Measurements from ENCODE around the gene ABI3BP.

The ABI3BP gene

DNA sequence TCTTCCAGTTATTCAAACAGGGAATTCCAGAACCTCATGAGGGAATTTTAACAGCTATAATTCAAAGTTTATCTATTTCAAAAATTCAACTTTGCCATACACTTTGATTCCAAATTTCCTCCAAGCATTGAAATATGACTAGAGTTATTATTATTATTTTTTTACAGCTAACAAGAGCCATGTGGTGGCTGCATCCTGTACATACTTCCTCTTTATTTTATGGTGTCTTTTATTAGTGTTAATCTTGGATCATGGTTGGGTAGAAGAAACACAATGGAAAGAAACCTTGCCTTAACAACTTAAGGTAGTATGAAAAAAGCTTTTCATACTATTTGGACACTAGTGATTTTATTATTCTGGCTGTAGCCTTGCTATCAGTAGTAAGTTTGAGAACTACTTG lies 231.3 kb downstream of the ABI3BP start:
- H3K9ac ChIP-seq (ENCODE audit: low read depth, low read length): no peak overlapping the region
- H3K9me3 ChIP-seq (ENCODE audit: control insufficient read depth, insufficient read depth, low read length): no peaks in the 10 kb centered on the region
- no peaks in the 10 kb centered on the region; the same call in 1 of the 2 replicates for H3K36me3 ChIP-seq (ENCODE audit: insufficient read depth, low read length)
- H3K4me1 ChIP-seq (ENCODE audit: insufficient read depth, low read length): no peaks in the 10 kb centered on the region

DNA sequence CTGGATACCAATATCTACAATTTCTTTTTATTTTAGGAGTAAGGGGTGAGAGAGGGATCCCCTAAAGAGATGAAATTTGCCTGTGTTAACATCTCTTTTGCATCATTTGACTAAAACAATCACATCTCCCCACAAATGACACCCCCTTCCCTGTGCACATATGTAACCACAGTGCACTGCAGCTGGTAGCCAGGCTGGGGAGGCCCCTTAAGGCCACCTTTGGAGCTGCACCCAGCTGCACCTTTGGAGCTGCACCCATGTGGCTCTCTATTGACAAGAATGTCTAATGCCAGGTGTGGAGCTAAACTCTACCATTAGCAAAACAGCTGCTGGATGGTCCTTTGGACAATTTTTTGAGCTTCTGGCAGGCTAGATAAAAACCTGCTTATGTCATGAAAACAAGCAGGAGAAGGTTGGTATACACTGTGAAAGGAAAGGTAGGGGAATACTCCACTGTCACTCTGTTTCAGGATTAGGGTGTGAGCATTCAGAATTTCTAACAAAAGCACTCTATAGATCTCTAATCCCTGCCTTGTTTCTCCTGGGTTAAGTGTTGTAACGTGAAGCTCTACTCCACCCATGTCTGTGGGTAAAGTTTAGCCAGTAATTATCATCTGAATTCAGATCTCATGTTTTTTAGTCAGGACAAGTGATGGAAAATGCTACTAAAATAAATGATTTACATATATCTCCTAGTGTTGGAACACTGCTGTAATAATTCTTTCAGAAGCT lies 231.8 kb downstream of the ABI3BP start:
- no peaks in the 10 kb centered on the region for H3K9me3 ChIP-seq (ENCODE audit: control insufficient read depth, insufficient read depth, low read length)
- H3K36me3 ChIP-seq (ENCODE audit: insufficient read depth, low read length): no peaks in the 10 kb centered on the region; the same call in 1 of the 2 replicates
- no peaks in the 10 kb centered on the region for H3K4me1 ChIP-seq (ENCODE audit: insufficient read depth, low read length)
- no peak overlapping the region for H3K9ac ChIP-seq (ENCODE audit: low read depth, low read length)

DNA sequence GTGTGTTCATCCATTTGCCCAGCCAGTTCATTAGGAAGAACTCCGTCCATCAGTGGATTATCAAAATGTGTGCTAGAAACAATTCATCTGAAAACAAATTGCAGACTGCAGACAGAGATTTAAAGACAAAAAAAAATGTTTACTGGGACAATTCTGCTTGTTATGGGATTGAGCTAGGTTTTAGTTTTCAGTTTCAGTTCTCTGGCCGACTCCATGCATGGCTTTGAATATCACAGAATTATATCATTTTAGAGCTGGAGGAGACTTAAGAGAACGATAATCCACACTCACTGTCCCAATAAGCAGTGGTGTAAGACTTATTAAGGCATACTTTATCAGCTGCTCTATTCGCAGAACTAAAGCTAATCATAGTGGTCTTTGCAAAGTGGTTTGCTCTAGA lies 232.8 kb downstream of the ABI3BP start:
- no peak overlapping the region for H3K9ac ChIP-seq (ENCODE audit: low read depth, low read length)
- no peaks in the 10 kb centered on the region for H3K4me1 ChIP-seq (ENCODE audit: insufficient read depth, low read length)
- H3K36me3 ChIP-seq (ENCODE audit: insufficient read depth, low read length): no peaks in the 10 kb centered on the region; the same call in 1 of the 2 replicates
- no peaks in the 10 kb centered on the region for H3K9me3 ChIP-seq (ENCODE audit: control insufficient read depth, insufficient read depth, low read length)

DNA sequence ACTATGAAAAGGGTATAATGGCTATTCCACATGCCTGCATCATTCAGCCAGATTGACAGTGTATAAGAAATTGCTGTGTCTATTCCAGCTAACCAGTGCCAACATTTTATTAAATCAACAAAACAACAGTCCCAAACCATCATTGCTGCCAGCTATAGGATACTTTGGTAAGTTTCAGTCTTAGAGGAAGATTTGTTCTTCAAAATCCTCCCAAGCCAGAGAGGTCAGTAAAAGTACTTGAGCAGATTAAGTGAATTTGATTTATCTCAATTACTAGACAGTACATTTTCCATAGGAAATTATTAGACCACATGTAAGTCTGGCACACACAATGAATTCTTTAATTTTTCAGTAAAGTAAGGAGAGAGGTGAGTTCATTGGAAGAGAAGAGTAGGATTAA lies 233.3 kb downstream of the ABI3BP start:
- H3K36me3 ChIP-seq (ENCODE audit: insufficient read depth, low read length): no peaks in the 10 kb centered on the region; the same call in 1 of the 2 replicates
- no peaks in the 10 kb centered on the region for H3K4me1 ChIP-seq (ENCODE audit: insufficient read depth, low read length)
- H3K9me3 ChIP-seq (ENCODE audit: control insufficient read depth, insufficient read depth, low read length): no peaks in the 10 kb centered on the region
- H3K9ac ChIP-seq (ENCODE audit: low read depth, low read length): no peak overlapping the region

DNA sequence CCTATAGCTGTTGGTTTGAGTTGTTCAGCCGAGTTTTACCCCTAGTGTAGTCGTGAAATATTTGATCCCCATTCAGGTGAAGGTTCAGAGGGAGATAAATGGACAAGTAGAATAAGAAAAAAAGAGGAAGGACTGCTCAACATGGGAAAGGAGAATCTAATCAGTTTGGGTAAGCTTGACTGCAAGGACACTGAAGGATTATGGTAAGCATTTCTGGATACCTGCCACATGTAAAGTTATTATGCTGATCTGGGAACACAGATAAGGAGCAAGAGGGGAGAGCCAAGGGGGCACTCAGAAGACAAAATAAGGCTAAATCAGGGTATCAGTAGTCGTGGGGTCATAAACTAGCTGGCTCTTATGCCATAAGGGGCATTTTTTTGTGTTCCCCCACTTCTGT lies 234.1 kb downstream of the ABI3BP start:
- Histone ChIP-seq H3K4me1 (ENCODE audit: insufficient read depth, low read length) (peaks cover 2% of the 10 kb centered on the region; the same call in 1 of the 2 replicates), H3K9ac (ENCODE audit: low read depth, low read length) (no peak overlapping the region), H3K9me3 (ENCODE audit: control insufficient read depth, insufficient read depth, low read length) (no peaks in the 10 kb centered on the region), H3K36me3 (ENCODE audit: insufficient read depth, low read length) (no peaks in the 10 kb centered on the region; the same call in 1 of the 2 replicates)

DNA sequence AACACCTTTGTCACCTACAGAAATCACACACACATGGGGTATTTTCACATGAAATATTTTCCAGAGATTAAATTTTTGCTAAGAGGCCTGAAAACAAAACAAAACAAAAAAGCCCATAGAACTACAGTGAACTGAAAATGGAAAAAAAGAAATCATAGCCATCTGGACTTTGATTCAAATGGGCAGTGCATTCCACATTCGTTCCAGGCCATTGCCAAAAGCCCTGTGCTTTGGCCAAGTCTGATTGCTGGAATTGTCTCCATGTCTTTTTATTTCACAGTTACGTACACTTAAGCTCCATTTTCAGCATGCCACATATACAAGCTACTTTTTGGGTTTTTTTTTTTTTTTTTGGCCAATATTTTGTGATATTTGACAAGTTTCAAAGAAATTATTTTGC lies 236.8 kb downstream of the ABI3BP start:
- Histone ChIP-seq H3K36me3 (ENCODE audit: insufficient read depth, low read length) (no peaks in the 10 kb centered on the region; the same call in 1 of the 2 replicates), H3K9me3 (ENCODE audit: control insufficient read depth, insufficient read depth, low read length) (no peaks in the 10 kb centered on the region), H3K9ac (ENCODE audit: low read depth, low read length) (no peak overlapping the region), H3K4me1 (ENCODE audit: insufficient read depth, low read length) (peaks cover 15% of the 10 kb centered on the region; the same call in 1 of the 2 replicates)

DNA sequence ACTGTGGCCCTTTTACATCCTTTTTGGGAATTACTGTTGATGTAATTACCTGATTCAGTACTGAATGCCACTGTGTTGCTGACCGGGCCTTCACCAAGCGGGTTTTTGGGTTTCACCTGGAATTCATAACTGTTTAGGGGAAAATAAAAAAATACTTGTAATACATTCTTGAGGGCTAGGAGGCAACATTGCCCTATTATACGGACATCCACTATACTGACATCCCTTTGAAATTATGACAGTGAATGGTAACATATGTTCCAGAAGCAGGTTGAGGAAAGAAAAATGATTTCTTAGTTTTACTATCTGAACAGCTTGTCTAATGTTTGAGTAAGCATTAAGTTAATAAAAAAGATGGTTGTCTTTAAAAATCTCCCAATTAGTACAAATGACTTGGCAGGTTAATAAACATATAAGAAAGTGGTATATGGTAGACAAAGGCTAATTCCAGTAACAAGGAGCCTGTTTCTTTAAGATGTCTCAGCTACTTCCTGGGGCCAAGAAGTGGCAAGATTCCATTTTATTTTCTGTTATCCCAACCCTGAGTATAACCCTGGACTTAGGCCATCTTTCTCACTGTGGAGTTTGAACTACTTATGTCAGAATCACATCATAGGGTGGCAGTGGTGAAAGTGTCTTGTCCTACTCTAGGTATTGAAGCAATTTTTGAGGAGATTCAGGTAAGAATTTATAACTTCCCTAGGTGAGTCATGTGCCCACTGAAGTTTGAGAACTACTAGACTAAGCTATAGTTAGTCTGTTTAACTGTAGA lies 238.5 kb downstream of the ABI3BP start:
- no peaks in the 10 kb centered on the region; the same call in none of the 2 replicates for H3K36me3 ChIP-seq (ENCODE audit: insufficient read depth, low read length)
- H3K9me3 ChIP-seq (ENCODE audit: control insufficient read depth, insufficient read depth, low read length): no peaks in the 10 kb centered on the region
- H3K4me1 ChIP-seq (ENCODE audit: insufficient read depth, low read length): peaks cover 15% of the 10 kb centered on the region; the same call in 1 of the 2 replicates
- no peak overlapping the region for H3K9ac ChIP-seq (ENCODE audit: low read depth, low read length)

DNA sequence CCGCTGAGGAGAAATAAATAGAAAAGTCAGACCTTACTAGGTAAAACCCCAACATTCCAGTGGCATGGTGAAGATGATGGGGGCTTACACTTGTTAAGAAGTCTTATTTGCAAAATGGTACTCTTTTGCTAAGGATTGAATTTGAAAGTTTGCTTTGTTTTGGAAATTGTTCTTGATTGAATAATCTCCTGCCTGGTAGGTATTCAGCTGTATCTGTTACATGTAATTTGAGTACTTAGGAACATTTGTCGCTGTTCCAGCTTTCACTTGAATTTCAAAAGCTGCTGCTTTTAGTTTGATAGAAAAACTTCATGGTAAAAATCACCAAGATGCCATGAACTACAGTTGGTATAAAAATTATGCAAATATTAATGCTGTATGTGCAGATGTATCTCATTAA lies 239.4 kb downstream of the ABI3BP start:
- Histone ChIP-seq H3K36me3 (ENCODE audit: insufficient read depth, low read length) (no peaks in the 10 kb centered on the region; the same call in none of the 2 replicates), H3K9me3 (ENCODE audit: control insufficient read depth, insufficient read depth, low read length) (no peaks in the 10 kb centered on the region), H3K4me1 (ENCODE audit: insufficient read depth, low read length) (peaks cover 15% of the 10 kb centered on the region; the same call in 1 of the 2 replicates), H3K9ac (ENCODE audit: low read depth, low read length) (no peak overlapping the region)

DNA sequence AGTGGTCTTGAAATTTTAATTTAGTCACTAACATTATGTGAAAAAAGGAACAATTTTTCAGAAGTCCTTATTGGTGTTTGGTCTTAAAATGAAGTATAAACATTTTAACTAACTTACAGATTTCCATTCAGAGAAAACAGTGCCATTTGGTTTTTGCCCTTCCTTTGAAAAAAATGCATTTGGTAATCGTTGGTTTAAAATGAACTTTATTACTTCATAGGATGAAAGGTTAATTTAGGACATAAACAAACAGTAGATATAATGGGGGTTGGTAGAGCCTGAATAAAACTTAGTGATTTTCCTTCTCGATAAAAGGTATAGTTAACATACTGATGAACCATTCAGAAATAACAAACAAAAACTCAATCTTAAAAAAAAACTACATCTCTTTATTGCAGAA lies 244.3 kb downstream of the ABI3BP start:
- H3K9ac ChIP-seq (ENCODE audit: low read depth, low read length): no peak overlapping the region
- H3K36me3 ChIP-seq (ENCODE audit: insufficient read depth, low read length): no peaks in the 10 kb centered on the region; the same call in none of the 2 replicates
- H3K4me1 ChIP-seq (ENCODE audit: insufficient read depth, low read length): peaks cover 11% of the 10 kb centered on the region; the same call in 1 of the 2 replicates
- no peaks in the 10 kb centered on the region for H3K9me3 ChIP-seq (ENCODE audit: control insufficient read depth, insufficient read depth, low read length)

DNA sequence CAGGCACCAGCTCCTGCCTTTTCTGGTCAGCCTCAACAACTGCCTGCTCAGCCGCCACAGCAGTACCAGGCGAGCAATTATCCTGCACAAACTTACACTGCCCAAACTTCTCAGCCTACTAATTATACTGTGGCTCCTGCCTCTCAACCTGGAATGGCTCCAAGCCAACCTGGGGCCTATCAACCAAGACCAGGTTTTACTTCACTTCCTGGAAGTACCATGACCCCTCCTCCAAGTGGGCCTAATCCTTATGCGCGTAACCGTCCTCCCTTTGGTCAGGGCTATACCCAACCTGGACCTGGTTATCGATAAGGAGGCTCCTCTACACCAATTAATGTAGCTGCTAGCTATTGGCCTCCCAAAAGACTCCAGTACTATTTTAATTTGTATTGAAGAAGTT lies 245.0 kb downstream of the ABI3BP start:
- no peak overlapping the region for H3K9ac ChIP-seq (ENCODE audit: low read depth, low read length)
- no peaks in the 10 kb centered on the region; the same call in 1 of the 2 replicates for H3K36me3 ChIP-seq (ENCODE audit: insufficient read depth, low read length)

DNA sequence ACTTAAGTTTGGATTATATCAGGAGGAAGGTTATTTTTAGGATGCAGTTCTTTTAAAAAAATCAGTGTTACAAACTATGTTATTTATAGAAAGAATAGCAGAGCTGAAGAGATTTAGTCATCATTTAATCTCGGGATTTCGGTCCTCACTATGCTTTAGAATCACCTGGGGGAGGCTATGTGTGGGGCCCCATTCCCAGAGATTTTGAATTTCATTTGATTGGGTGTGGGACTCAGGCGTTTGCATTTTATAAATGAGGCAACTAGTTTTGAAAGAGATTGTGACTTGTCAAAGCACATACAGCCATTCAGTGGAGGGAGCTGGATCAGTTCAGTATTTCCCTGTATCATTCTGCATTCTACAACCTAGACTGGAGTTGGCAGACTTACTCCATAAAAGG lies 247.1 kb downstream of the ABI3BP start:
- no peaks in the 10 kb centered on the region for H3K9me3 ChIP-seq (ENCODE audit: control insufficient read depth, insufficient read depth, low read length)
- H3K9ac ChIP-seq (ENCODE audit: low read depth, low read length): no peak overlapping the region
- no peaks in the 10 kb centered on the region for H3K4me1 ChIP-seq (ENCODE audit: insufficient read depth, low read length)
- peaks cover 3% of the 10 kb centered on the region for H3K36me3 ChIP-seq (ENCODE audit: insufficient read depth, low read length)

More for the DNA sequence above, 245.0 kb downstream of the ABI3BP start:
- Histone ChIP-seq H3K4me1 (ENCODE audit: insufficient read depth, low read length) (peaks cover 3% of the 10 kb centered on the region; the same call in 1 of the 2 replicates), H3K9me3 (ENCODE audit: control insufficient read depth, insufficient read depth, low read length) (no peaks in the 10 kb centered on the region)

DNA sequence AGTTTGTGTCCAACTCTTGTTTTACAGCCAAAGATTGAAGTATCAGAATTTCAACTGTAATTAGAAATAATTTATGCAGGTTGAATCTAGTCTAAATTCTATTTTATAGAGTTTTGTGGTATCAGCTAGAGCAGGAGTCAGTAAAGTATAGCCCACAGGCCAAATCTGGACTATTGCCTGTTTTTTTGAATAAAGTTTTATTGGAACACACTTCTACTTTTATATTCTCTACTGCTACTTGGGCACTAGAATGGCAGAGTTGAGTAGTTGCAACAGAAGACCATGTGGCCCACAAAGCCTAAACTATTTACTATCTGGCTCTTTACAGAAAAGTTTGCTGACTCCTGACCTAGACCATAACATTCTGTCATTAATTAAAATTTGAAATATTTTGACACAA lies 247.6 kb downstream of the ABI3BP start:
- no peaks in the 10 kb centered on the region for H3K4me1 ChIP-seq (ENCODE audit: insufficient read depth, low read length)
- peaks cover 3% of the 10 kb centered on the region for H3K36me3 ChIP-seq (ENCODE audit: insufficient read depth, low read length)
- H3K9me3 ChIP-seq (ENCODE audit: control insufficient read depth, insufficient read depth, low read length): no peaks in the 10 kb centered on the region
- H3K9ac ChIP-seq (ENCODE audit: low read depth, low read length): no peak overlapping the region

DNA sequence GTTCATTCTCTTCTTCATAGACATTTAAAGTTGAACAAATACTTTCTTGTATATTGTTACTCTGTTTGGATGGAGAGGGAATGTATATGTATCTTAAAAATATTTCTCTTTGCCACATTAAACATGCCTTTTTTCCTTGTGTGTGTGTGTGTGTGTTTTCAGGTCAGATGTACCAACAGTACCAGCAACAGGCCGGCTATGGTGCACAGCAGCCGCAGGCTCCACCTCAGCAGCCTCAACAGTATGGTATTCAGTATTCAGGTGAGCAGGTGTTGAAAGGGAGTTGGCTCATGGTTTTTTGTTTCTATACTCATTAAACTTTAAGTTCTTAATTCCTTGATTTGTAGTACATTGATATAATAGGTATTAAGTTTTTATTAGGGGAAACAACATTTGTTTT lies 248.6 kb downstream of the ABI3BP start:
- H3K9me3 ChIP-seq (ENCODE audit: control insufficient read depth, insufficient read depth, low read length): no peaks in the 10 kb centered on the region
- H3K9ac ChIP-seq (ENCODE audit: low read depth, low read length): no peak overlapping the region
- H3K4me1 ChIP-seq (ENCODE audit: insufficient read depth, low read length): no peaks in the 10 kb centered on the region
- peaks cover 3% of the 10 kb centered on the region for H3K36me3 ChIP-seq (ENCODE audit: insufficient read depth, low read length)

DNA sequence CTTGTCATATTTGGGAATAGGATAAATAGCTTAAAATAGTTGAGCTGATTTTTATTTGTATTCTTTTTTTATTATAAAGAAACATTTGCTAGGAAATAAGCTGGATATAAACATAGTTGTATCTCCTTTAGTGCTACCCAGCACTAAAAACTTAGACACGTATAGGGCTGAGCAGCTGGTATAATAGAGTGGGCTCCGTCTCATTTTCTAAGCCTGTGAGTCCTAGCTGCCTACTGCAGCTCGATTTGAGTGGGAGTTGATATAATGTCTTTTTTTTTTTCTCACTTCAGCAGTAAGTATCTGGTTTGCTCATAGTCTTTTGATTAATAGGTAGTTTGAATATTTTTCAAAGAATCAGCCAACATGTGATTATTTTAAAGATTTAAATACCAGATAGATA lies 249.7 kb downstream of the ABI3BP start:
- Histone ChIP-seq H3K36me3 (ENCODE audit: insufficient read depth, low read length) (peaks cover 3% of the 10 kb centered on the region), H3K9ac (ENCODE audit: low read depth, low read length) (no peak overlapping the region), H3K9me3 (ENCODE audit: control insufficient read depth, insufficient read depth, low read length) (no peaks in the 10 kb centered on the region), H3K4me1 (ENCODE audit: insufficient read depth, low read length) (no peaks in the 10 kb centered on the region)

DNA sequence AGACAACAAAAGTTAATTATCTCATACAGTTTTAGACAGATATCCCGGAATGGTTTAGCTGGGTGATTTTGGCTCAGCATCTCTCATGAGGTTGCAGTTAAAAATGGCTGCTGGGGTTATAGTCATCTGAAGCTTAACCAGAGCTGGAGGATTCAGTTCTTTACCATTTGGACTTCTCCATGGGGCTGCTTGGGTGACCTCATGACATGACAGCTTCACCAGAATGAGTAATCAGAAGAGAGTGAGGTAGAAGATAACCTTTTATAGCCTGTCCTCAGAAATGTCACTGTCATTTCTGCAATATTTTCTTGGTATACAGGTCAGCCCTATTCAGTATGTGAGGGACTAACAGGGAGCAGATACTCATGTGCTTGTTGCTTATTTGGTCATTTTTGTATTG lies 253.0 kb downstream of the ABI3BP start:
- no peak overlapping the region for H3K9ac ChIP-seq (ENCODE audit: low read depth, low read length)
- peaks cover 3% of the 10 kb centered on the region for H3K36me3 ChIP-seq (ENCODE audit: insufficient read depth, low read length)
- H3K9me3 ChIP-seq (ENCODE audit: control insufficient read depth, insufficient read depth, low read length): no peaks in the 10 kb centered on the region
- no peaks in the 10 kb centered on the region for H3K4me1 ChIP-seq (ENCODE audit: insufficient read depth, low read length)
